Bronchial epithelial cell (primary cell): ENCODE results near the gene MYH14. TPM values are rescaled to one million over a fixed set of nuclear protein-coding genes. Genes with fewer than 3 reads are reported as not detected.

Source experiments
- DNase-seq: peaks from one replicate; pipeline ENCODE4 v3.0.0-alpha.2; 2010; ENCODE audit warnings: low read depth
- FAIRE-seq: peaks from 2 replicates; lab custom pipeline; 2011; peaks lifted over from hg19 to GRCh38; lab: Jason Lieb, UNC
- H3K27me3 ChIP-seq: 2 replicates; pipeline ENCODE4 v1.5.1; 2011; ENCODE audit warnings: low read length; ENCODE audit not compliant: control insufficient read depth, insufficient read depth
- H3K36me3 ChIP-seq: 2 replicates; pipeline ENCODE4 v1.5.1; 2011; ENCODE audit warnings: low read length; ENCODE audit not compliant: control insufficient read depth, insufficient read depth
- H3K4me3 ChIP-seq: 2 replicates; pipeline ENCODE4 v1.5.1; 2011; ENCODE audit warnings: mild to moderate bottlenecking, low read depth, low read length, control low read depth
- CTCF ChIP-seq: IDR thresholded peaks from 2 replicates; pipeline ENCODE4 v1.5.1; 2011; ENCODE audit warnings: mild to moderate bottlenecking, moderate library complexity, low read length, control low read depth, inconsistent platforms; ENCODE audit not compliant: insufficient read depth, severe bottlenecking
- total RNA-seq: library from RNA; depleted of rRNA; stranded (reverse); fragments of >200 nt; gene quantifications from 2 replicates; pipeline ENCODE4 v1.2.1, GENCODE V29; 2014

MYH14 gene
- total RNA-seq, 1 donor from 2014 or later = 6.8 TPM

DNA sequence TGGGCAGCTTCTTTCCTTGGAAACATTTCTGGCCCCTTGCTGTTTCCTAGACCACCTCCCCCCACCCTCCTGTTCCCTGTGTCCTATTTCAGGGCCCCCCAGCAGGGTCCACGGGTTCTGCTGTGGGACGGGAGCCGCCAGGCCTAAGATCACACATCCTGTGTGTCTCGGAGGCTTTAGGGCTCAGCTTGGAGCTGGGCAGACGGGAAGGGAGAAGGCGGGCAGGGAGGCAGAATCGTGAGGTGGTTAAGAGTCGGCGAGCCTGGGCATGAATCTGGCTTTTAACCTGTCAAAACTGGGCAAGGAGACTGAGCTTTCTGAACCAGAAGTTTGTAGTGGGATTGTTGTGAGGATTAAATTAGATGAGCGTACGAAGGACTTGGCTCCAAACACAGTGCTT lies 120.9 kb downstream of the MYH14 start:
- Histone ChIP-seq H3K27me3 (peaks cover 10% of the 10 kb centered on the region), H3K4me3 (no peak overlapping the region), H3K36me3 (no peaks in the 10 kb centered on the region)
- FAIRE-seq = no peak
- TF ChIP-seq CTCF = no peak
- peak; percentile 27 for DNase-seq

- H3K27me3 ChIP-seq = peaks cover 18% of the 10 kb centered on the region
- no peak for FAIRE-seq
- no peak overlapping the region for H3K4me3 ChIP-seq
- no peak for DNase-seq
- TF ChIP-seq CTCF = no peak
- no peaks in the 10 kb centered on the region for H3K36me3 ChIP-seq
Observed at GRCh38 chr19:50325310-50326100, 122.1 kb downstream of the MYH14 start.

GRCh38 chr19:50326101-50326664 lies 122.8 kb downstream of the MYH14 start:
- FAIRE-seq = no peak
- no peak for TF ChIP-seq CTCF
- H3K4me3 ChIP-seq = no peak overlapping the region

GRCh38 chr19:50327013-50327412 lies 123.6 kb downstream of the MYH14 start:
- DNase-seq (no peak), FAIRE-seq (no peak)
- Histone ChIP-seq H3K4me3 (no peak overlapping the region), H3K36me3 (no peaks in the 10 kb centered on the region), H3K27me3 (peaks cover 23% of the 10 kb centered on the region)
- no peak for TF ChIP-seq CTCF

More at GRCh38 chr19:50326101-50326664, 122.8 kb downstream of the MYH14 start:
- DNase-seq = no peak
- no peaks in the 10 kb centered on the region for H3K36me3 ChIP-seq
- peaks cover 20% of the 10 kb centered on the region for H3K27me3 ChIP-seq

GRCh38 chr19:50327461-50328223 lies 124.2 kb downstream of the MYH14 start:
- no peaks in the 10 kb centered on the region for H3K36me3 ChIP-seq
- peaks cover 28% of the 10 kb centered on the region for H3K27me3 ChIP-seq
- FAIRE-seq (no peak), DNase-seq (no peak)
- H3K4me3 ChIP-seq = no peak overlapping the region
- no peak for TF ChIP-seq CTCF
